Small intestine (tissue), 7 donors: ENCODE measurements around the gene ERMP1. TPM values are rescaled to one million over a fixed set of nuclear protein-coding genes. Genes with fewer than 3 reads are reported as not detected.
A peak's percentile ranks its signal among the peaks of the same experiment; 100 is the strongest.

Experiments
- DNase-seq, 2 donors: peaks; one replicate each; pipeline versions ENCODE4 v3.0.0 to v3.0.0-alpha.2; 2013
- FAIRE-seq: peaks from 2 replicates; lab custom pipeline; 2012; peaks lifted over from hg19 to GRCh38; lab: Jason Lieb, UNC
- H3K27ac ChIP-seq, 3 donors: one replicate each; pipeline ENCODE4 v1.5.1; 2013; ENCODE audit warnings: low read length in 2 of 3, mild to moderate bottlenecking in 2 of 3, control low read depth in 1 of 3, inconsistent platforms in 1 of 3, low read depth in 1 of 3, moderate library complexity in 1 of 3
- H3K27me3 ChIP-seq, 3 donors: one replicate each; pipeline ENCODE4 v1.6.1; 2013; ENCODE audit warnings: low read length in 3 of 3, inconsistent platforms in 1 of 3; ENCODE audit not compliant: control insufficient read depth in 3 of 3, insufficient read depth in 3 of 3
- H3K36me3 ChIP-seq, 3 donors: one replicate each; pipeline ENCODE4 v1.6.1; 2013; ENCODE audit warnings: low read length in 3 of 3, inconsistent platforms in 1 of 3, low read depth in 1 of 3, mild to moderate bottlenecking in 1 of 3, moderate library complexity in 1 of 3; ENCODE audit not compliant: control insufficient read depth in 3 of 3, insufficient read depth in 2 of 3
- H3K4me1 ChIP-seq, 3 donors: one replicate each; pipeline ENCODE4 v1.6.1; 2013; ENCODE audit warnings: low read length in 2 of 3, inconsistent platforms in 1 of 3, low read depth in 1 of 3, mild to moderate bottlenecking in 1 of 3, moderate library complexity in 1 of 3; ENCODE audit not compliant: control insufficient read depth in 3 of 3, insufficient read depth in 2 of 3
- H3K4me3 ChIP-seq, 3 donors: one replicate each; pipeline ENCODE4 v1.5.1; 2013; ENCODE audit warnings: low read length in 3 of 3, control low read depth in 1 of 3, inconsistent platforms in 1 of 3, low read depth in 1 of 3, mild to moderate bottlenecking in 1 of 3, moderate library complexity in 1 of 3
- H3K9me3 ChIP-seq, 2 donors: one replicate each; pipeline ENCODE4 v1.6.1; 2013; ENCODE audit warnings: low read depth in 1 of 2, low read length in 1 of 2; ENCODE audit not compliant: control insufficient read depth in 2 of 2, insufficient read depth in 1 of 2
- WGBS, 3 donors: extraction: QIAGEN DNeasy Blood & Tissue Kit; methylation state at CpG; one replicate each; pipeline ENCODE4 v1.1.7; 2013; 5-methylcytosine and 5-hydroxymethylcytosine counted together
- polyA plus RNA-seq, 4 donors: library from polyadenylated mRNA; stranded (reverse) in 3 of 4; unstranded in 1 of 4; fragments of 200-250 nt in 3 of 4; fragments of 120-200 nt in 1 of 4; gene quantifications; one replicate each; pipeline versions ENCODE4 v1.2.1 to v1.2.3, GENCODE V29; 2013
- donor health status: healthy with polysubstance abuse.
- donor health status: control.
- donor health status: control.
- donor health status: Bipolar disorder and iron deficiency.
- donor health status: healthy.

ERMP1 gene
- polyA plus RNA-seq, 4 donors: 2.0 to 22.3 (median 5.2) TPM

DNA sequence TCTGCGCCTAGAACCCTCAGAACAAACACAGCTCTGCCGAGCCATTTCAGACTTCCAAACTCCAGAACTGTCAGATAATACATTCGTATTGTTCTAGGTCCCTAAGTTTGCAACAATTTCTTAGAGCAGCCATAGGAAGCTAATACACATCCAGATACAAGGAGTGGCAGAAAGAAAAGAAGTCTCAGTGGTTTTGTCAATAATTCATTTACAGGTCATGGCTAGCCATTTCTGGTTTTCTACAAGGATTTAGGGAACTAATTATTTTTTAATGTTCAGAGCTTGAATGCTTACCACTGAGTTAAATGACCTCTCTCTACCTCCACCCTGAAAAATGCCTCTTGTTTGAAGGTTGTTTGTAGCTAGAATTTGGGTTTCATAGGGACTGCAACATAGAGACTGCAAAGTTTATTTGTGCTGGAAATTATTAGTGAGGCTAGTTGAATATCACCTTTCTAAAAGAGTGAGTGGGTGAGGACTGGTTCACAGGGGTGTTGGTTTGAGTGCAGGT is 15.5 kb upstream of the ERMP1 start:
- Histone ChIP-seq H3K4me1 (peaks cover 1 to 11% (median 1%) of the 10 kb centered on the region in 3 donors), H3K36me3 (no peaks in the 10 kb centered on the region), H3K9me3 (no peaks in the 10 kb centered on the region), H3K27ac (no peak overlapping the region), H3K27me3 (no peaks in the 10 kb centered on the region), H3K4me3 (no peak overlapping the region)
- FAIRE-seq (no peak), DNase-seq (no peak)
- 84 to 88% (median 87%) methylated on average over 3 of the region's 3 CpGs for WGBS, 3 donors

- no peak for FAIRE-seq
- DNase-seq: no peak
- H3K9me3 ChIP-seq: peaks cover 0 to 5% of the 10 kb centered on the region in 2 donors
These were observed 13.6 kb upstream of the ERMP1 start for GRCh38 chr9:5846501-5846921.

GRCh38 chr9:5846096-5846495 is 13.2 kb upstream of the ERMP1 start:
- peaks cover 3 to 10% (median 7%) of the 10 kb centered on the region in 3 donors for H3K4me1 ChIP-seq
- 100% methylated on average over 1 of the region's 1 CpG for WGBS, 3 donors
- H3K36me3 ChIP-seq: no peaks in the 10 kb centered on the region
- FAIRE-seq (no peak), DNase-seq (no peak)
- no peak overlapping the region for H3K27ac ChIP-seq
- peaks cover 0 to 5% of the 10 kb centered on the region in 2 donors for H3K9me3 ChIP-seq
- no peaks in the 10 kb centered on the region for H3K27me3 ChIP-seq
- no peak overlapping the region for H3K4me3 ChIP-seq

More at GRCh38 chr9:5846501-5846921, 13.6 kb upstream of the ERMP1 start:
- WGBS, 3 donors: 86 to 89% (median 88%) methylated on average over 4 of the region's 4 CpGs
- no peak overlapping the region for H3K27ac ChIP-seq
- H3K36me3 ChIP-seq: no peaks in the 10 kb centered on the region
- H3K4me3 ChIP-seq: no peak overlapping the region
- H3K4me1 ChIP-seq: peaks cover 3 to 10% (median 7%) of the 10 kb centered on the region in 3 donors
- no peaks in the 10 kb centered on the region for H3K27me3 ChIP-seq

GRCh38 chr9:5845157-5845531 is 12.2 kb upstream of the ERMP1 start:
- Histone ChIP-seq H3K27me3 (no peaks in the 10 kb centered on the region), H3K27ac (no peak overlapping the region), H3K4me1 (peaks cover 1 to 7% (median 6%) of the 10 kb centered on the region in 3 donors), H3K9me3 (peaks cover 0 to 5% of the 10 kb centered on the region in 2 donors), H3K36me3 (no peaks in the 10 kb centered on the region), H3K4me3 (no peak overlapping the region)
- DNase-seq: no peak
- 81 to 100% (median 94%) methylated on average over 1 of the region's 1 CpG for whole genome bisulfite sequencing, 3 donors
- FAIRE-seq: no peak

- peak overlapping the region in 2 of 3 donors; percentile 15 to 52 for H3K27ac ChIP-seq
- no peaks in the 10 kb centered on the region for H3K36me3 ChIP-seq
- no peaks in the 10 kb centered on the region for H3K27me3 ChIP-seq
- H3K4me3 ChIP-seq: peak overlapping the region in 1 of 3 donors; percentile 7
- 31 to 59% (median 58%) methylated on average over 8 of the region's 8 CpGs for WGBS, 3 donors
- H3K4me1 ChIP-seq: peaks cover 5 to 9% (median 8%) of the 10 kb centered on the region in 3 donors
- DNase-seq (peak in 1 of 2 donors; percentile 31), FAIRE-seq (no peak)
- peaks cover 0 to 5% of the 10 kb centered on the region in 2 donors for H3K9me3 ChIP-seq
These were observed 11.0 kb upstream of the ERMP1 start for GRCh38 chr9:5843794-5844471.

DNA sequence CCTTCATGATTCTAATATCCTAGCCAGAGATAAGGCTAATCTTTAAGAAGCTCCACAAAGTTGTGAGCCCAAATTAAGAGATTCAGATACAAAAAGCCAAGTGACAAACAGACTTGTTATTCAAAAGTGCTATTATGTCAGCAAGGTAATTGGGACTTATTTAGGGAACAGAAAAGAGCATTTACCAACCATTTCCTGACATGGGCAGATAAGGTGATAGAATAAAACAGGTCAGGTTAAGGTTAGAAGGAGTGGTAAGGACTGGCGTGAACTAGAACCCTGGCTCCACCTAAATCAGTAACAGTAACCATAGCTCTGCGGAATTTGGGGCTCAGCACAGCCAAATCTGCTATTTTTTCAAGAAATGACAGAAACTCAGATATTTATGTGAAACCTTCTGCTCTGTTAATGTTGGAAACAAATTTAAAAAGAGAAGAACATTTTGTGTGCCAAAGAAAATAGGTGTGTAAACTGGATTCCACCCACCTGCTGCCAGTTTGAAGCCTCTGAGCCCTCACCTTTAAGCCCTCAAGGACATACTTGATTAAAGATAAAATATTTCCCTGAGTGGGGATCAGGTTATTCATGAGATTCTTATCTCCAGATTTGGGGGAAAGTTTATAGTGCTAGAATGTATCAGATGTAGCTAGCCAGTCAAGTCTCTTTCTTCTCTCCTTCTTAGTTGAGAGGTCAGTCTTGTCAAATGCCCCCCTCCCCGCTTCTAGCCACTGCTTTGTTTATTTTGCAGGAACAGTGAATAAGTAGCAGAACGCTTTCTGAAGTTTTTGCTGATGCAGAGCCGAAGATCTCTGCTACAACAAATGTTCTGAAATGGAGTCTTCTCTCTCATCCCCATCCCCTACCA is 10.2 kb upstream of the ERMP1 start:
- Histone ChIP-seq H3K27me3 (no peaks in the 10 kb centered on the region), H3K36me3 (no peaks in the 10 kb centered on the region), H3K27ac (peak overlapping the region in 2 of 3 donors; percentile 15 to 52), H3K9me3 (peaks cover 0 to 5% of the 10 kb centered on the region in 2 donors), H3K4me3 (no peak overlapping the region), H3K4me1 (peaks cover 5 to 11% (median 10%) of the 10 kb centered on the region in 3 donors)
- FAIRE-seq (no peak), DNase-seq (no peak)
- WGBS, 3 donors: 63 to 74% (median 66%) methylated on average over 5 of the region's 5 CpGs

DNA sequence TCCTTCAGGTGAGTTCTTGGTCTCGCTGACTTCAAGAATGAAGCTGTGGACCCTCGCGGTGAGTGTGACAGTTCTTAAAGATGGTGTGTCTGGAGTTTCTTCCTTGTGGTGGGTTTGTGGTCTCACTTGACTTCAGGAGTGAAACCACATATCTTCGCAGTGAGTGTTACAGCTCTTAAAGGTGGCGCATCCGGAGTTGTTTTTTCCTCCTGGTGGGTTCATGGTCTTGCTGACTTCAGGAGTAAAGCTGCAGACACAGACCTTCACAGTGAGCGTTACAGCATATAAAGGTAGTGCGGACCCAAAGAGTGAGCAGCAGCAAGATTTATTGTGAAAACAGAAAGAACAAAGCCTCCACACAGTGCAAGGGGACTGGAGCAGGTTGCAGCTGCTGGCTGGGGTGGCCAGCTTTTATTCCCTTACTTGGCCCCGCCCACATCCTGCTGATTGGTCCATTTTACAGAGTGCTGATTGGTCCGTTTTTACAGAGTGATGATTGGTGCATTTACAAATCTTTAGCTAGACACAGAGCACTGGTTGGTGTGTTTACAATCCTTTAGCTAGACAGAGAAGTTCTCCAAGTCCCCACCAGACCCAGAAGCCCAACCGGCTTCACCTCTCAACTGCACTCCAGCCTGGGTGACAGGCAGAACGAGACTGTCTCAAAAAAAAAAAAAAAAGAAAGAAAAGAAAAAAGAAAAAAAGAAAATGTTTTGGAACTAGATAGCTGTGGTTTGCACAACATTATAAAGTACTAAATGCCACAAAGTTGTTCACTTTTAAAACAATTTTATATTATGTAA is 9.1 kb upstream of the ERMP1 start:
- no peaks in the 10 kb centered on the region for H3K36me3 ChIP-seq
- no peak for FAIRE-seq
- peak in 1 of 2 donors; percentile 23 for DNase-seq
- peaks cover 5 to 11% (median 10%) of the 10 kb centered on the region in 3 donors for H3K4me1 ChIP-seq
- H3K27ac ChIP-seq: no peak overlapping the region
- no peaks in the 10 kb centered on the region for H3K27me3 ChIP-seq
- WGBS, 3 donors: 78 to 91% (median 80%) methylated on average over 12 of the region's 12 CpGs
- no peak overlapping the region for H3K4me3 ChIP-seq
- peaks cover 0 to 5% of the 10 kb centered on the region in 2 donors for H3K9me3 ChIP-seq
